WTC11 (cell line): ENCODE measurements around the gene CD164L2. TPM values are rescaled to one million over a fixed set of nuclear protein-coding genes. Genes with fewer than 3 reads are reported as not detected.

Experiments
- ATAC-seq: fragments of 200-7000 bp; cut with Tn5 transposase; 2 replicates; pipeline ENCODE4 v1.10.0; 2021; ENCODE audit warnings: mild to moderate bottlenecking, moderate library complexity
- CTCF ChIA-PET: fragments of 300-600 bp; sonication (Branson Sonifier 250); formaldehyde crosslinking; loops from one replicate; lab custom pipeline; 2021; ENCODE audit warnings: antibody characterized with exemption; lab: Charles Lee
- POLR2A ChIA-PET: fragments of 350-600 bp; sonication (Branson Sonifier 250); formaldehyde crosslinking; loops from one replicate; lab custom pipeline; 2021; ENCODE audit warnings: antibody characterized with exemption; lab: Charles Lee
- DNase-seq: peaks from one replicate; pipeline ENCODE4 v3.0.0; 2021; ENCODE audit warnings: low spot score
- H3K27ac Mint-ChIP-seq: 2 replicates; pipeline ENCODE4 v1.8.0; 2021; ENCODE audit warnings: mixed read lengths
- H3K27me3 Mint-ChIP-seq: 2 replicates; pipeline ENCODE4 v1.8.0; 2021; ENCODE audit warnings: low read depth, mild to moderate bottlenecking, moderate library complexity, mixed read lengths
- H3K36me3 Mint-ChIP-seq: 2 replicates; pipeline ENCODE4 v1.8.0; 2021; ENCODE audit warnings: mixed read lengths
- H3K4me1 Mint-ChIP-seq: 2 replicates; pipeline ENCODE4 v1.8.0; 2022; ENCODE audit warnings: mixed read lengths
- H3K4me3 Mint-ChIP-seq: 2 replicates; pipeline ENCODE4 v1.8.0; 2021; ENCODE audit warnings: mild to moderate bottlenecking, moderate library complexity, mixed read lengths
- H3K9me3 Mint-ChIP-seq: 2 replicates; pipeline ENCODE4 v1.8.0; 2021; ENCODE audit warnings: mixed read lengths
- E2F1 ChIP-seq: sonication (generic); formaldehyde crosslinking; IDR thresholded peaks from 2 replicates; pipeline ENCODE4 v1.8.0; 2022; ENCODE audit warnings: mild to moderate bottlenecking, missing genetic modification reagents
- ETV6 ChIP-seq: sonication (generic); formaldehyde crosslinking; IDR thresholded peaks from 2 replicates; pipeline ENCODE4 v1.8.1; 2022; ENCODE audit warnings: mild to moderate bottlenecking, missing genetic modification reagents
- FOXK1 ChIP-seq: sonication (generic); formaldehyde crosslinking; IDR thresholded peaks from 2 replicates; pipeline ENCODE4 v1.8.0; 2022; ENCODE audit warnings: mild to moderate bottlenecking, moderate library complexity, missing genetic modification reagents
- FOXP1 ChIP-seq: sonication (generic); formaldehyde crosslinking; IDR thresholded peaks from 2 replicates; pipeline ENCODE4 v1.8.0; 2022; ENCODE audit warnings: missing genetic modification reagents, mild to moderate bottlenecking, moderate library complexity, borderline replicate concordance
- IRF1 ChIP-seq: sonication (generic); formaldehyde crosslinking; IDR thresholded peaks from 2 replicates; pipeline ENCODE4 v1.8.0; 2023; ENCODE audit warnings: missing genetic modification reagents
- PRDM15 ChIP-seq: sonication (generic); formaldehyde crosslinking; IDR thresholded peaks from 2 replicates; pipeline ENCODE4 v1.8.0; 2022; ENCODE audit warnings: missing genetic modification reagents
- PREB ChIP-seq: sonication (generic); formaldehyde crosslinking; IDR thresholded peaks from 2 replicates; pipeline ENCODE4 v1.8.1; 2022; ENCODE audit warnings: mild to moderate bottlenecking, missing genetic modification reagents, moderate library complexity, borderline replicate concordance
- USF2 ChIP-seq: sonication (generic); formaldehyde crosslinking; IDR thresholded peaks from 2 replicates; pipeline ENCODE4 v1.8.1; 2023; ENCODE audit warnings: mild to moderate bottlenecking, missing genetic modification reagents, moderate library complexity
- ZNF138 ChIP-seq: sonication (generic); formaldehyde crosslinking; conservative IDR thresholded peaks from 2 replicates; pipeline ENCODE4 v1.8.1; 2022; ENCODE audit warnings: mild to moderate bottlenecking, moderate library complexity, missing genetic modification reagents
- ZNF263 ChIP-seq: sonication (generic); formaldehyde crosslinking; IDR thresholded peaks from 2 replicates; pipeline ENCODE4 v1.8.1; 2022; ENCODE audit warnings: low read depth, mild to moderate bottlenecking, moderate library complexity, missing genetic modification reagents
- ZNF532 ChIP-seq: fragments of 250-450 bp; sonication (Bioruptor Pico); IDR thresholded peaks from 2 replicates; pipeline ENCODE4 v1.9.0; 2021; ENCODE audit warnings: mild to moderate bottlenecking, borderline replicate concordance
- total RNA-seq: library from RNA; stranded (reverse); gene quantifications from 3 replicates; pipeline ENCODE4 v1.2.3, GENCODE V29; 2021

Gene CD164L2
- total RNA-seq, 1 experiment from 2014 or later, result 5.5 TPM

- Mint-ChIP-seq H3K9me3 (no peaks in the 10 kb centered on the region), H3K27ac (peak overlapping the region; percentile 68; the same call in 1 of the 2 replicates), H3K4me1 (peaks cover 45% of the 10 kb centered on the region), H3K27me3 (peaks cover 2% of the 10 kb centered on the region; the same call in 1 of the 2 replicates), H3K4me3 (peak overlapping the region; percentile 29; the same call in 1 of the 2 replicates), H3K36me3 (peaks cover 9% of the 10 kb centered on the region; the same call in 1 of the 2 replicates)
- ChIA-PET CTCF (interaction anchor here (1.2 to 4.5 kb wide), 5 partner anchors 14 to 53 kb away, joined by 4 to 36 read pairs (median 4); no protein-coding TSS in a partner anchor), POLR2A (interaction anchor here (0.9 kb wide), 1 partner anchor 43 kb away, joined by 3 read pairs; no protein-coding TSS in a partner anchor)
- TF ChIP-seq ZNF263 (no peak), PREB (CRISPR knock-in tag) (no peak), E2F1 (CRISPR knock-in tag) (no peak), ZNF532 (no peak)
- DNase-seq (no peak), ATAC-seq (no peak)
Observed at GRCh38 chr1:27343639-27344025, 39.5 kb downstream of the CD164L2 start.

GRCh38 chr1:27342778-27343638 lies 40.1 kb downstream of the CD164L2 start:
- TF ChIP-seq ZNF138 (CRISPR knock-in tag), result no peak
- no peak for TF ChIP-seq USF2
- 0 out of 2 replicates have a peak, but pooled peaks have one; percentile 44 for TF ChIP-seq ETV6
- TF ChIP-seq FOXK1 (CRISPR knock-in tag), result 0 out of 2 replicates have a peak, but pooled peaks have one; percentile 6
- TF ChIP-seq IRF1 (CRISPR knock-in tag), result 0 out of 2 replicates have a peak, but pooled peaks have one; percentile 21
- peak; percentile 22; the same call in 1 of the 2 replicates for TF ChIP-seq PRDM15 (CRISPR knock-in tag)
- peak; percentile 57; the same call in 1 of the 2 replicates for TF ChIP-seq FOXP1 (CRISPR knock-in tag)
- TF ChIP-seq ZNF263, result no peak
- peak overlapping the region; percentile 68 for H3K27ac Mint-ChIP-seq
- POLR2A ChIA-PET, result interaction anchor here (0.9 to 2.0 kb wide), 2 partner anchors 35 to 43 kb away, joined by 3 to 6 read pairs; no protein-coding TSS in a partner anchor

More at GRCh38 chr1:27342778-27343638, 40.1 kb downstream of the CD164L2 start:
- no peaks in the 10 kb centered on the region for H3K9me3 Mint-ChIP-seq
- ATAC-seq, result peak; percentile 27
- peaks cover 9% of the 10 kb centered on the region; the same call in 1 of the 2 replicates for H3K36me3 Mint-ChIP-seq
- H3K4me3 Mint-ChIP-seq, result peak overlapping the region; percentile 67
- CTCF ChIA-PET, result interaction anchor here (0.7 to 4.5 kb wide), 13 partner anchors 8 to 54 kb away, joined by 3 to 36 read pairs (median 4); partner anchors contain the start of gene MAP3K6
- DNase-seq, result peak; percentile 39
- H3K4me1 Mint-ChIP-seq, result peaks cover 44% of the 10 kb centered on the region
- peaks cover 2% of the 10 kb centered on the region; the same call in 1 of the 2 replicates for H3K27me3 Mint-ChIP-seq
